SK-N-SH (cell line): ENCODE measurements around the gene LEKR1. TPM values are rescaled to one million over a fixed set of nuclear protein-coding genes. Genes with fewer than 3 reads are reported as not detected.

Experiments
- CTCF ChIA-PET: fragments of 300-600, 350-600 bp; formaldehyde crosslinking; extraction: SDS; loops from one replicate; lab custom pipeline; 2021; lab: Yijun Ruan, JAX
- POLR2A ChIA-PET: fragments of 350-600 bp; sonication (Branson Sonifier 250); formaldehyde crosslinking; extraction: SDS; loops from one replicate; lab custom pipeline; 2020; ENCODE audit warnings: antibody characterized with exemption, inconsistent platforms; lab: Yijun Ruan, JAX
- DNase-seq: peaks from one replicate; pipeline ENCODE4 v3.0.0; 2012
- H2AFZ ChIP-seq: fragments of 200-600 bp; sonication (generic); 2 replicates; pipeline ENCODE4 v1.8.1; 2016; ENCODE audit warnings: antibody characterized with exemption, mild to moderate bottlenecking, low read depth
- H3F3A ChIP-seq: fragments of 200-600 bp; sonication (generic); replicated peaks from 2 replicates; pipeline ENCODE3; 2016; ENCODE audit warnings: antibody characterized with exemption, mild to moderate bottlenecking; ENCODE audit not compliant: insufficient read depth
- H3K27ac ChIP-seq, 2 experiments: fragments of 200-500 bp in 1 of 2; fragments of 200-600 bp in 1 of 2; sonication (Bioruptor generic) in 1 of 2; sonication (generic), shearing (Covaris generic) in 1 of 2; 2 replicates each; pipeline versions ENCODE4 v1.5.1 to v1.6.1; 2014 to 2016; ENCODE audit warnings: low read depth in 2 of 2, inconsistent platforms in 1 of 2, low read length in 1 of 2, mild to moderate bottlenecking in 1 of 2, mixed read lengths in 1 of 2
- H3K27me3 ChIP-seq: fragments of 200-600 bp; sonication (generic), shearing (Covaris generic); 2 replicates; pipeline ENCODE4 v1.6.1; 2016; ENCODE audit warnings: mixed run types; ENCODE audit not compliant: insufficient read depth
- H3K36me3 ChIP-seq, 2 experiments: fragments of 200-500 bp in 1 of 2; fragments of 200-600 bp in 1 of 2; sonication (Bioruptor generic) in 1 of 2; sonication (generic) in 1 of 2; replicated peaks in 1 of 2; 2 replicates each; pipeline versions ENCODE3 to v1.5.1; 2014 to 2016; ENCODE audit warnings: low read length in 1 of 2, mild to moderate bottlenecking in 1 of 2; ENCODE audit not compliant: insufficient read depth in 2 of 2, control insufficient read depth in 1 of 2
- H3K4me1 ChIP-seq, 2 experiments: fragments of 200-500 bp in 1 of 2; fragments of 200-600 bp in 1 of 2; sonication (Bioruptor generic) in 1 of 2; sonication (generic), shearing (Covaris generic) in 1 of 2; 2 replicates each; pipeline versions ENCODE4 v1.5.1 to v1.6.1; 2014 to 2016; ENCODE audit warnings: low read depth in 1 of 2, low read length in 1 of 2, mixed run types in 1 of 2; ENCODE audit not compliant: insufficient read depth in 2 of 2, control insufficient read depth in 1 of 2
- H3K4me2 ChIP-seq: fragments of 200-600 bp; sonication (generic), shearing (Covaris generic); 2 replicates; pipeline ENCODE4 v1.6.1; 2017; ENCODE audit warnings: mixed run types
- H3K4me3 ChIP-seq, 2 experiments: fragments of 200-500 bp in 1 of 2; fragments of 200-600 bp in 1 of 2; sonication (Bioruptor generic) in 1 of 2; sonication (generic), shearing (Covaris generic) in 1 of 2; 2 replicates each; pipeline versions ENCODE4 v1.5.1 to v1.8.1; 2014 to 2016; ENCODE audit warnings: low read depth in 2 of 2, inconsistent platforms in 1 of 2, low read length in 1 of 2, mild to moderate bottlenecking in 1 of 2, mixed read lengths in 1 of 2, moderate library complexity in 1 of 2
- H3K79me2 ChIP-seq: fragments of 200-600 bp; sonication (generic); 2 replicates; pipeline ENCODE4 v1.8.1; 2017; ENCODE audit warnings: mild to moderate bottlenecking; ENCODE audit not compliant: insufficient read depth
- H3K9ac ChIP-seq: fragments of 200-600 bp; sonication (generic); 2 replicates; pipeline ENCODE4 v1.6.1; 2017; ENCODE audit warnings: mixed run types
- H3K9me2 ChIP-seq: fragments of 200-600 bp; sonication (generic); 2 replicates; pipeline ENCODE4 v1.6.1; 2017; ENCODE audit warnings: mixed run types
- H3K9me3 ChIP-seq: fragments of 200-600 bp; sonication (generic); 2 replicates; pipeline ENCODE4 v1.6.1; 2017; ENCODE audit warnings: mixed run types, mild to moderate bottlenecking, moderate library complexity
- H4K20me1 ChIP-seq: fragments of 200-600 bp; sonication (generic); 2 replicates; pipeline ENCODE4 v1.6.1; 2017; ENCODE audit warnings: mild to moderate bottlenecking, mixed run types; ENCODE audit not compliant: insufficient read depth
- ELF1 ChIP-seq: IDR thresholded peaks from 2 replicates; pipeline ENCODE4 v1.4.0; 2012
- EP300 ChIP-seq, 2 experiments: IDR thresholded peaks; 2 replicates each; pipeline versions ENCODE4 v1.4.0 to v1.6.1; 2012; ENCODE audit warnings: borderline replicate concordance in 1 of 2, low read depth in 1 of 2, low read length in 1 of 2
- EZH2phosphoT487 ChIP-seq: fragments of 200-600 bp; sonication (generic); IDR thresholded peaks from 2 replicates; pipeline ENCODE4 v1.6.1; 2017; ENCODE audit warnings: low read depth, mixed run types, mild to moderate bottlenecking, antibody characterized with exemption, moderate library complexity, borderline replicate concordance
- FOSL2 ChIP-seq: IDR thresholded peaks from 2 replicates; pipeline ENCODE4 v1.4.0; 2012; ENCODE audit warnings: low read depth, mild to moderate bottlenecking, moderate library complexity, borderline replicate concordance
- GABPA ChIP-seq: IDR thresholded peaks from 2 replicates; pipeline ENCODE4 v1.4.0; 2012; ENCODE audit warnings: low read depth, mild to moderate bottlenecking
- JUND ChIP-seq: IDR thresholded peaks from 2 replicates; pipeline ENCODE4 v1.4.0; 2012
- MEF2A ChIP-seq: IDR thresholded peaks from 2 replicates; pipeline ENCODE4 v1.4.0; 2012; ENCODE audit warnings: low read depth, borderline replicate concordance
- NFIC ChIP-seq: IDR thresholded peaks from 2 replicates; pipeline ENCODE4 v1.4.0; 2012; ENCODE audit warnings: borderline replicate concordance
- RFX5 ChIP-seq: IDR thresholded peaks from 2 replicates; pipeline ENCODE4 v1.6.1; 2012; ENCODE audit warnings: mild to moderate bottlenecking, improper control_type of control experiment, low read length
- TCF12 ChIP-seq: IDR thresholded peaks from 2 replicates; pipeline ENCODE4 v1.4.0; 2012
- YY1 ChIP-seq: IDR thresholded peaks from 2 replicates; pipeline ENCODE4 v1.4.0; 2012; ENCODE audit warnings: low read depth, mild to moderate bottlenecking
- ZBTB33 ChIP-seq: IDR thresholded peaks from 2 replicates; pipeline ENCODE4 v1.4.0; 2012; ENCODE audit warnings: low read depth, borderline replicate concordance
- WGBS: methylation state at CpG from one replicate; pipeline ENCODE4 v1.1.6; 2017; ENCODE audit warnings: low lambda C conversion rate; 5-methylcytosine and 5-hydroxymethylcytosine counted together
- polyA plus RNA-seq, 3 experiments: library from polyadenylated mRNA; depleted of rRNA; stranded (reverse); fragments of >200 nt; gene quantifications; 2 replicates each; pipeline ENCODE4 v1.2.3, GENCODE V29; 2012
- TF ChIP-seq, protein P1 (sequence below): IDR thresholded peaks from 2 replicates; pipeline ENCODE4 v1.6.1; 2012; ENCODE audit warnings: mild to moderate bottlenecking, low read depth, low read length, moderate library complexity
- TF ChIP-seq, protein P2 (sequence below): IDR thresholded peaks from 2 replicates; pipeline ENCODE4; 2012
- TF ChIP-seq, protein P3 (sequence below): fragments of 150-350 bp; IDR thresholded peaks from 2 replicates; pipeline ENCODE4 v1.6.1; 2017; ENCODE audit warnings: antibody characterized with exemption, low read length, low read depth, borderline replicate concordance

The LEKR1 gene
- polyA plus RNA-seq, 1 of the 3 experiments (the other 2 are of a cell fraction): 0.30 TPM

GRCh38 chr3:156948402-156949210 lies 122.5 kb downstream of the LEKR1 start (continued):
- TF ChIP-seq, protein P1, sequence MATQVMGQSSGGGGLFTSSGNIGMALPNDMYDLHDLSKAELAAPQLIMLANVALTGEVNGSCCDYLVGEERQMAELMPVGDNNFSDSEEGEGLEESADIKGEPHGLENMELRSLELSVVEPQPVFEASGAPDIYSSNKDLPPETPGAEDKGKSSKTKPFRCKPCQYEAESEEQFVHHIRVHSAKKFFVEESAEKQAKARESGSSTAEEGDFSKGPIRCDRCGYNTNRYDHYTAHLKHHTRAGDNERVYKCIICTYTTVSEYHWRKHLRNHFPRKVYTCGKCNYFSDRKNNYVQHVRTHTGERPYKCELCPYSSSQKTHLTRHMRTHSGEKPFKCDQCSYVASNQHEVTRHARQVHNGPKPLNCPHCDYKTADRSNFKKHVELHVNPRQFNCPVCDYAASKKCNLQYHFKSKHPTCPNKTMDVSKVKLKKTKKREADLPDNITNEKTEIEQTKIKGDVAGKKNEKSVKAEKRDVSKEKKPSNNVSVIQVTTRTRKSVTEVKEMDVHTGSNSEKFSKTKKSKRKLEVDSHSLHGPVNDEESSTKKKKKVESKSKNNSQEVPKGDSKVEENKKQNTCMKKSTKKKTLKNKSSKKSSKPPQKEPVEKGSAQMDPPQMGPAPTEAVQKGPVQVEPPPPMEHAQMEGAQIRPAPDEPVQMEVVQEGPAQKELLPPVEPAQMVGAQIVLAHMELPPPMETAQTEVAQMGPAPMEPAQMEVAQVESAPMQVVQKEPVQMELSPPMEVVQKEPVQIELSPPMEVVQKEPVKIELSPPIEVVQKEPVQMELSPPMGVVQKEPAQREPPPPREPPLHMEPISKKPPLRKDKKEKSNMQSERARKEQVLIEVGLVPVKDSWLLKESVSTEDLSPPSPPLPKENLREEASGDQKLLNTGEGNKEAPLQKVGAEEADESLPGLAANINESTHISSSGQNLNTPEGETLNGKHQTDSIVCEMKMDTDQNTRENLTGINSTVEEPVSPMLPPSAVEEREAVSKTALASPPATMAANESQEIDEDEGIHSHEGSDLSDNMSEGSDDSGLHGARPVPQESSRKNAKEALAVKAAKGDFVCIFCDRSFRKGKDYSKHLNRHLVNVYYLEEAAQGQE: no peak

GRCh38 chr3:156952011-156952410 lies 125.9 kb downstream of the LEKR1 start:
- H4K20me1 ChIP-seq: no peaks in the 10 kb centered on the region
- H3K4me1 ChIP-seq: no peaks in the 10 kb centered on the region
- 38% methylated on average over 2 of the region's 2 CpGs for WGBS
- H3K9me2 ChIP-seq: no peaks in the 10 kb centered on the region
- TF ChIP-seq ELF1 (no peak), EZH2phosphoT487 (no peak), ZBTB33 (no peak), MEF2A (no peak), EP300 (IDR thresholded peaks at IDR 0.05; ENCODE audit: borderline replicate concordance in 1 of 2, low read depth in 1 of 2, low read length in 1 of 2) (no peak), GABPA (no peak), NFIC (no peak), RFX5 (no peak), JUND (no peak), TCF12 (no peak), FOSL2 (no peak), YY1 (no peak)
- TF ChIP-seq, protein P2, sequence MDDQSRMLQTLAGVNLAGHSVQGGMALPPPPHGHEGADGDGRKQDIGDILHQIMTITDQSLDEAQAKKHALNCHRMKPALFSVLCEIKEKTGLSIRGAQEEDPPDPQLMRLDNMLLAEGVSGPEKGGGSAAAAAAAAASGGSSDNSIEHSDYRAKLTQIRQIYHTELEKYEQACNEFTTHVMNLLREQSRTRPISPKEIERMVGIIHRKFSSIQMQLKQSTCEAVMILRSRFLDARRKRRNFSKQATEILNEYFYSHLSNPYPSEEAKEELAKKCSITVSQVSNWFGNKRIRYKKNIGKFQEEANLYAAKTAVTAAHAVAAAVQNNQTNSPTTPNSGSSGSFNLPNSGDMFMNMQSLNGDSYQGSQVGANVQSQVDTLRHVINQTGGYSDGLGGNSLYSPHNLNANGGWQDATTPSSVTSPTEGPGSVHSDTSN: no peak
- TF ChIP-seq, protein P3, sequence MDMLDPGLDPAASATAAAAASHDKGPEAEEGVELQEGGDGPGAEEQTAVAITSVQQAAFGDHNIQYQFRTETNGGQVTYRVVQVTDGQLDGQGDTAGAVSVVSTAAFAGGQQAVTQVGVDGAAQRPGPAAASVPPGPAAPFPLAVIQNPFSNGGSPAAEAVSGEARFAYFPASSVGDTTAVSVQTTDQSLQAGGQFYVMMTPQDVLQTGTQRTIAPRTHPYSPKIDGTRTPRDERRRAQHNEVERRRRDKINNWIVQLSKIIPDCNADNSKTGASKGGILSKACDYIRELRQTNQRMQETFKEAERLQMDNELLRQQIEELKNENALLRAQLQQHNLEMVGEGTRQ: no peak
- no peak overlapping the region for H3K9ac ChIP-seq
- no peak overlapping the region for H3K4me2 ChIP-seq
- H3K4me3 ChIP-seq: no peak overlapping the region
- no peak overlapping the region for H3K27ac ChIP-seq
- no peaks in the 10 kb centered on the region; the same call in 1 of the 2 replicates for H3K9me3 ChIP-seq
- no peaks in the 10 kb centered on the region for H3F3A ChIP-seq
- no peak overlapping the region for H2AFZ ChIP-seq
- H3K27me3 ChIP-seq: no peaks in the 10 kb centered on the region; the same call in 1 of the 2 replicates
- H3K36me3 ChIP-seq: no peaks in the 10 kb centered on the region
- POLR2A ChIA-PET: no interaction called here
- no peaks in the 10 kb centered on the region for H3K79me2 ChIP-seq
- no peak for DNase-seq
- CTCF ChIA-PET: interaction anchor here (1.0 to 1.1 kb wide), 2 partner anchors 9 to 276 kb away, joined by 3 to 4 read pairs; no protein-coding TSS in a partner anchor
